Endothelial cell of umbilical vein (primary cell): ENCODE measurements around the gene EHMT1. TPM values are rescaled to one million over a fixed set of nuclear protein-coding genes. Genes with fewer than 3 reads are reported as not detected.

Experiments
- BruUV-seq: library from RNA; stranded (reverse); fragments of 400-500 nt; replicated peaks from 2 replicates; lab custom pipeline; 2021; lab: Mats Ljungman, UMichigan
- CTCF ChIA-PET: fragments of 300-600, 350-600 bp; sonication (Branson Sonifier 250); formaldehyde crosslinking; loops from one replicate; lab custom pipeline; 2021; ENCODE audit warnings: antibody characterized with exemption, inconsistent platforms; lab: Charles Lee
- POLR2A ChIA-PET: fragments of 300-600, 350-600 bp; sonication (Branson Sonifier 250); formaldehyde crosslinking; loops from one replicate; lab custom pipeline; 2021; ENCODE audit warnings: antibody characterized with exemption, inconsistent platforms; lab: Charles Lee
- DNase-seq: peaks from one replicate; pipeline ENCODE4 v3.0.0-alpha.2; 2011; ENCODE audit warnings: low read depth, low spot score
- FAIRE-seq: peaks from 2 replicates; lab custom pipeline; 2011; peaks lifted over from hg19 to GRCh38; lab: Jason Lieb, UNC
- H2AFZ ChIP-seq: 2 replicates; pipeline ENCODE4 v1.6.0; 2012; ENCODE audit warnings: low read depth, low read length, control low read depth, inconsistent platforms
- H3K27ac ChIP-seq: 2 replicates; pipeline ENCODE4 v1.5.1; 2011; ENCODE audit warnings: low read depth, mild to moderate bottlenecking, control low read depth, low read length, moderate library complexity; ENCODE audit not compliant: insufficient read depth
- H3K27me3 ChIP-seq, 2 experiments: 2 replicates each; pipeline versions ENCODE4 v1.6.0 to v1.6.1; 2011; ENCODE audit warnings: low read length in 2 of 2, mixed read lengths in 1 of 2; ENCODE audit not compliant: control insufficient read depth in 2 of 2, insufficient read depth in 2 of 2
- H3K36me3 ChIP-seq, 2 experiments: 2 replicates in 1 of 2; 3 replicates in 1 of 2; pipeline ENCODE4 v1.5.1; 2011; ENCODE audit warnings: low read length in 2 of 2, mild to moderate bottlenecking in 1 of 2, moderate library complexity in 1 of 2; ENCODE audit not compliant: control insufficient read depth in 2 of 2, insufficient read depth in 2 of 2; ENCODE audit errors: extremely low read depth in 1 of 2
- H3K4me1 ChIP-seq: 3 replicates; pipeline ENCODE4 v1.5.1; 2011; ENCODE audit warnings: mild to moderate bottlenecking, low read length; ENCODE audit not compliant: control insufficient read depth, insufficient read depth; ENCODE audit errors: extremely low read depth
- H3K4me2 ChIP-seq: 2 replicates; pipeline ENCODE4 v1.6.1; 2011; ENCODE audit warnings: low read length, control low read depth, mixed read lengths; ENCODE audit not compliant: insufficient read depth
- H3K4me3 ChIP-seq, 3 experiments: fragments of 200-600 bp in 1 of 3; sonication (generic), shearing (Covaris generic) in 1 of 3; replicated peaks in 1 of 3; 2 replicates each; pipeline ENCODE4 v1.5.1; 2011 to 2016; ENCODE audit warnings: control low read depth in 3 of 3, low read length in 3 of 3, mild to moderate bottlenecking in 2 of 3, inconsistent platforms in 1 of 3, low read depth in 1 of 3, moderate library complexity in 1 of 3; ENCODE audit not compliant: insufficient read depth in 1 of 3
- H3K79me2 ChIP-seq: 2 replicates; pipeline ENCODE4 v1.6.0; 2012; ENCODE audit warnings: low read length, inconsistent platforms; ENCODE audit not compliant: control insufficient read depth, insufficient read depth
- H3K9ac ChIP-seq: replicated peaks from 2 replicates; pipeline ENCODE3; 2011; ENCODE audit warnings: low read length, control low read depth; ENCODE audit not compliant: insufficient read depth; ENCODE audit errors: extremely low read depth
- H3K9me1 ChIP-seq: replicated peaks from 3 replicates; pipeline ENCODE4 v1.6.0; 2011; ENCODE audit warnings: mild to moderate bottlenecking, low read length; ENCODE audit not compliant: control insufficient read depth, insufficient read depth; ENCODE audit errors: extremely low read depth
- H3K9me3 ChIP-seq: replicated peaks from 2 replicates; pipeline ENCODE4 v1.5.1; 2012; ENCODE audit warnings: low read length, inconsistent platforms; ENCODE audit not compliant: control insufficient read depth, insufficient read depth
- H4K20me1 ChIP-seq: replicated peaks from 2 replicates; pipeline ENCODE3; 2011; ENCODE audit warnings: mild to moderate bottlenecking, low read length; ENCODE audit not compliant: control insufficient read depth, insufficient read depth; ENCODE audit errors: extremely low read depth
- CTCF ChIP-seq, 2 donors: IDR thresholded peaks; 1 replicate in 1 of 2; 2 replicates in 1 of 2; pipeline ENCODE4 v1.5.1; 2011; ENCODE audit warnings: low read length in 2 of 2, mild to moderate bottlenecking in 2 of 2, moderate library complexity in 2 of 2, control low read depth in 1 of 2, inconsistent platforms in 1 of 2, low read depth in 1 of 2; ENCODE audit not compliant: insufficient read depth in 1 of 2; ENCODE audit errors: extremely low read depth in 1 of 2
- EZH2 ChIP-seq: IDR thresholded peaks from 2 replicates; pipeline ENCODE4 v1.6.1; 2012; ENCODE audit warnings: borderline replicate concordance, low read depth, mild to moderate bottlenecking, moderate library complexity, low read length, inconsistent platforms; ENCODE audit not compliant: severe bottlenecking
- GATA2 ChIP-seq: IDR thresholded peaks from 2 replicates; pipeline ENCODE4 v1.7.0; 2011; ENCODE audit warnings: low read depth, mild to moderate bottlenecking, moderate library complexity, mixed read lengths, low read length; ENCODE audit not compliant: insufficient read length, insufficient read depth
- JUN ChIP-seq: IDR thresholded peaks from 2 replicates; pipeline ENCODE4 v1.6.1; 2011; ENCODE audit warnings: borderline replicate concordance, low read depth; ENCODE audit not compliant: insufficient read length, insufficient read depth
- POLR2A ChIP-seq: IDR thresholded peaks from 2 replicates; pipeline ENCODE4 v1.6.1; 2012; ENCODE audit warnings: low read depth, mild to moderate bottlenecking, control low read depth, low read length
- POLR2AphosphoS5 ChIP-seq: IDR thresholded peaks from 2 replicates; pipeline ENCODE4 v1.6.1; 2012; ENCODE audit warnings: low read depth, mild to moderate bottlenecking, control low read depth, low read length, moderate library complexity; ENCODE audit not compliant: insufficient read depth
- dilution Hi-C: fragments of 300-500 bp; cut with MboI; formaldehyde crosslinking; loops from one replicate; pipeline ENCODE4 v1.15.0; 2019; ENCODE audit warnings: low sequenced_read_pairs; ENCODE audit not compliant: extremely low pct_ligation_motif_present
- intact Hi-C: fragments of 100-400 bp; cut with micrococcal nuclease; formaldehyde crosslinking; loops from one replicate; pipeline ENCODE4 v1.10.0; 2022
- polyA plus RNA-seq, 4 experiments: library from polyadenylated mRNA; depleted of rRNA in 3 of 4; stranded (reverse) in 3 of 4; unstranded in 1 of 4; fragments of >200 nt; gene quantifications; 2 replicates each; pipeline versions ENCODE4 v1.2.1 to v1.2.3, GENCODE V29; 2011 to 2012; ENCODE audit warnings: missing spikeins in 1 of 4
- total RNA-seq: library from RNA; stranded (reverse); gene quantifications from 2 replicates; pipeline ENCODE4 v1.2.3, GENCODE V29; 2021

The EHMT1 gene
- total and polyA plus RNA-seq, 2 donors (not counting 3 experiments of a cell fraction or from before 2014, with no cell fraction given) = 48.2 to 104 TPM

GRCh38 chr9:137647096-137647714 is 28.4 kb downstream of the EHMT1 start:
- no peak overlapping the region for H3K27ac ChIP-seq
- peaks cover 0 to 8% of the 10 kb centered on the region in 2 experiments for H3K36me3 ChIP-seq
- no peaks in the 10 kb centered on the region for H3K9me1 ChIP-seq
- POLR2A ChIA-PET = no interaction called here
- intact Hi-C loops = no loop called here
- H3K79me2 ChIP-seq = peaks cover 80% of the 10 kb centered on the region
- CTCF ChIA-PET = no interaction called here
- H3K27me3 ChIP-seq = no peaks in the 10 kb centered on the region
- no peaks in the 10 kb centered on the region for H3K9me3 ChIP-seq
- dilution Hi-C loops = no loop called here
- no peak overlapping the region for H3K4me2 ChIP-seq
- DNase-seq = no peak
- TF ChIP-seq POLR2AphosphoS5 (no peak), JUN (no peak), CTCF (IDR thresholded peaks at IDR 0.05; ENCODE audit: extremely low read depth in 1 of 2, insufficient read depth in 1 of 2, low read depth in 1 of 2, low read length in 2 of 2) (no peak), POLR2A (no peak), GATA2 (no peak), EZH2 (no peak)
- H3K9ac ChIP-seq = no peak overlapping the region
- no peaks in the 10 kb centered on the region for H4K20me1 ChIP-seq
- no peak for FAIRE-seq
- H2AFZ ChIP-seq = no peak overlapping the region
- BruUV-seq = no TSS peak
- no peaks in the 10 kb centered on the region for H3K4me1 ChIP-seq
- H3K4me3 ChIP-seq = no peak overlapping the region
